ENCODE results near the gene IQSEC1.

DNA sequence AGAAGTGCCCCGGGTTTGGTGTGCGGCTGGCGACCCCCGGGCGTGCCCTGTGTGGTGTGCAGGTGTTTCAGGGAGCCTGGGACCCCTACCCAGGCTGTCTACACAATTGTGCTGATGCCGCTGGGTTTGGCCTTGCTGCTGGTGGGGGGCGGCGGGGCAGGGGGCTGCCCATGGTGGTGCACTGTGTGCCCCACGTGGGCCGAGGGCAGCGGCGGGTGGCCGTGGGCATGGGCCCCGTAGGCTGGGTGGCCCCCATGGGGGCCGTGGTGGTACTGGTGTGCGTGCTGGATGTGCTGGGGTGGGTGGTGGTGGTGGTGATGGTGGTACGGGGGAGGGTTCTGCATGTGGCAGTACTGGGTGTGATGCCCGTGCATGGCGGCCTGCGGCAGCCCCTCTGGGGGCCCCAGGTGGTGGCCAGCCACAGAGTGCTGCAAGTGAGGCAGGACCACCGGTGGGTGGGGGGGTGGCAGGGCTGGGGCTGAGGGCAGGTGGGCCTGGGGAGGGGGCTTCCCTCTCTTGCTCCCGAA lies 172.3 kb downstream of the IQSEC1 start:
- TF ChIP-seq EP300 (IDR thresholded peaks at IDR 0.05; ENCODE audit: low read depth), result no peak
- TF ChIP-seq, protein P1, sequence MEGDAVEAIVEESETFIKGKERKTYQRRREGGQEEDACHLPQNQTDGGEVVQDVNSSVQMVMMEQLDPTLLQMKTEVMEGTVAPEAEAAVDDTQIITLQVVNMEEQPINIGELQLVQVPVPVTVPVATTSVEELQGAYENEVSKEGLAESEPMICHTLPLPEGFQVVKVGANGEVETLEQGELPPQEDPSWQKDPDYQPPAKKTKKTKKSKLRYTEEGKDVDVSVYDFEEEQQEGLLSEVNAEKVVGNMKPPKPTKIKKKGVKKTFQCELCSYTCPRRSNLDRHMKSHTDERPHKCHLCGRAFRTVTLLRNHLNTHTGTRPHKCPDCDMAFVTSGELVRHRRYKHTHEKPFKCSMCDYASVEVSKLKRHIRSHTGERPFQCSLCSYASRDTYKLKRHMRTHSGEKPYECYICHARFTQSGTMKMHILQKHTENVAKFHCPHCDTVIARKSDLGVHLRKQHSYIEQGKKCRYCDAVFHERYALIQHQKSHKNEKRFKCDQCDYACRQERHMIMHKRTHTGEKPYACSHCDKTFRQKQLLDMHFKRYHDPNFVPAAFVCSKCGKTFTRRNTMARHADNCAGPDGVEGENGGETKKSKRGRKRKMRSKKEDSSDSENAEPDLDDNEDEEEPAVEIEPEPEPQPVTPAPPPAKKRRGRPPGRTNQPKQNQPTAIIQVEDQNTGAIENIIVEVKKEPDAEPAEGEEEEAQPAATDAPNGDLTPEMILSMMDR (IDR thresholded peaks at IDR 0.05), result no peak
- TF ChIP-seq POLR2A (IDR thresholded peaks at IDR 0.05), result no peak

Measured in transverse colon (tissue), 3 donors.